Measurements from ENCODE around the gene TMEM108.
"Not testable (repeated sequence)": the region's sequence is repeated elsewhere in the genome, so short reads cannot be mapped to it uniquely, and the experiment has no call there.

Gene TMEM108

DNA sequence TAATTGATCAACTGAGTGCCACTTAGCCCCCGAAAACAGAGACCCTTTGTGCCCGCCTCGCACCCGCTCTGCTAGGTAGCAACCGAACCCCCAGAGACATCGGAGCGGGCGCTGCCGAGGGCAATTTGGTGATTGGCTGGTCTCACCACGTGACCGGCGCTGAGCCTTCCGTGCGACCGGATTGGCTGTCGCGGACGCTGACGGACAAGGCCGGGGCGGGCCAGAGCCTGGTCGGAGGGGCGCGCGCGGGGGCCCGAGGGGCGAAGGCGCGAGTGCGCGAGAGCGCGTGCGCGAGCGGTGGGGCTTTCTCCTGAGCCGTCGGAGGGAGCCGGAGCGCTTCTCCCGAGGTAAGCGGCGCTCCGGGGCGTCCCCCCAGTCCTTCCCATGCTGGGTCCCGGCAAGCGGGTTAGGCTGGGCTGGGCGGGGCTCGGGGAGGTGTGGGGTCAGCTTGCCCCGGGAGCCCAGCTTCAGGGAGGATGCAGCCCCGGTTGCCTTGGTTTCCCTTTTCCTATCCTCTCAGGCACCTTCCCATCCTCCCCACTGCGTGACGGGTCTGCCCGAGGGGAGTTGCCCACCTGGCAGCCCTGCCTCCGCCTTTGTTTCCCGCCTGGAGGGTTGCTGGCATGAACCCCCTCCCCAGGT lies at the start of gene TMEM108:
TSS of gene TMEM108 (plus strand) at position 303 of the 642 bp plus-strand sequence.
- DNase-seq (ENCODE audit: low read depth in 2 of 2, low spot score in 1 of 2), result no peak

DNA sequence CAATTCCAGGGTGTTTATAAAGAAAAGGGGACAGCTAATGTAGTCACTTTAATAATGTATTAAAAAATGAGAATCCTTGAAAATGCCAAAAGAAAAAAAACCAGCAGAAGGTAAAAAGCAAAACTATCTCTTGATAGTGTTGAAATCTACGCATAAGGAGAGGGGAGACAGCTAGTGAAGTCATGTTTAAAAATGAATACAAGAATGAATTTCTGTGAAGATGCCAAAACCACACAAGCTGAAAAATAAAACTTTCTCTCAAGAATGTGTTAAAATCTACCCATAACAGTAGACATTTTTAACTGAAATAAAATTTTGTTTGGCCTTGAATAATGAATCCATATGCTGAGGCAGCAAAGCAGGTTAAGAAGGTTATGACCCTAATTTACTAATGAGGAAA lies 42.2 kb upstream of the TMEM108 start:
- no peak for DNase-seq (ENCODE audit: low read depth in 2 of 2, low spot score in 1 of 2)

DNA sequence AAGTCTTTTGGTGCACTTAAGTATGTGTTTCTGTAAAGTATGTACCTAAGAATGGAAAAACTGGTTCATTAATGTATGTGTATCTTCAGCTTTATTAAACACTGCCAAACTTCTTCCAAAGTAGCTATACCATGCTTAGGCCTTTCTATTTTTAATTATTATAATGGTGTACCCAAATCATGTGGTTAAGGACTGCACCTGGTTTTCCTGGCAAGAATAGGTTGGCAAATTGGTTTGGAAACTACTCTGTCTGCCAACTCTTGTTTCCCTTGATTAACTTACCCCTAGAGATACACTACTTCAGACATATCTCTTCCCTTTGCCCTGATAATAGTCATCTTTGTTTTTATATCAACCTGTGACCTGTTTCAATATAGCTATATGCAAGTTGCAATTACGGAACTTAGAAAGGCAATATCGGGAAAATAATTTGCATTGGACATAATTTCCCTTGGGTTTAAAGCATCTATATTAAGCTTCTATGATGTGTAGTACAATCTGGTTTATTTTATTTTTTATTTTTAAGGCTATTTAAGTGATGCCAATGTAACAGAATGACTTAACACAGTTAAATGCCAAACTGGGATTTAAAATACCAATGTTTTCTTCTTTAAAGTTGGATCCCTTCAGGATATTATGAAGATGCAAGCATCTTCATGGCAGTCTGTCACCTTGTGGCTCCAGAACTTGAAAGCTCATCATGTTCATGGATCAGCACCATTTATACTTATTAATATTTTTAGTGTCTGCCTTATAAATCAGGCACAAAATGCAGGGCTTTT lies 40.6 kb upstream of the TMEM108 start:
- DNase-seq (ENCODE audit: low read depth in 2 of 2, low spot score in 1 of 2), result no peak

DNA sequence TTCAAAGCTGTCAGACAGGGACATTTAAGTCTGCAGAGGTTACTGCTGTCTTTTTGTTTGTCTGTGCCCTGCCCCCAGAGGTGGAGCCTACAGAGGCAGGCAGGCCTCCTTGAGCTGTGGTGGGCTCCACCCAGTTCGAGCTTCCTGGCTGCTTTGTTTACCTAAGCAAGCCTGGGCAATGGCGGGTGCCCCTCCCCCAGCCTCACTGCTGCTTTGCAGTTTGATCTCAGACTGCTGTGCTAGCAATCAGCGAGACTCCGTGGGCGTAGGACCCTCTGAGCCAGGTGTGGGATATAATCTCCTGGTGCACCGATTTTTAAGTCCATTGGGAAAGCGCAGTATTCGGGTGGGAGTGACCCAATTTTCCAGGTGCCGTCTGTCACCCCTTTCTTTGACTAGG lies 33.2 kb upstream of the TMEM108 start:
- DNase-seq (ENCODE audit: low read depth in 2 of 2, low spot score in 1 of 2), result not testable (repeated sequence)

DNA sequence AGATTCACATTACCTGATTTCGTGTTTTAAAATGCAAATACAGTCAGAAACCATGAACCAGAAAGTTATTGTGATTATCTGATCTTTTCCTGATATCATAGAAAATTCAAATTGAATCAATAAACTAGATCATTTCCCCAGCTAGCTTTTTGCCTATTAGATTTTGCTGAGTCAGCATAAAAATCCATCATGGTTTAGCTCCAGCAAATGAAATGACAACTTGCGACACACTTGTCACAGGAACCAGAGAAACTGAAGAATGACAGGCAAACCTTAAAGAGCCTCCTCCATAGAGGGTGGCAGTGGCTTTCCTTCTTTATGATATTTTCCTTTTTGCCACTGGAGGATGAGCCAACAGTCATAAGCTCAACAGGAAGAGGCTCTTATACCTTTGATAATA lies 30.6 kb upstream of the TMEM108 start:
- no peak for DNase-seq (ENCODE audit: low read depth in 2 of 2, low spot score in 1 of 2)

DNA sequence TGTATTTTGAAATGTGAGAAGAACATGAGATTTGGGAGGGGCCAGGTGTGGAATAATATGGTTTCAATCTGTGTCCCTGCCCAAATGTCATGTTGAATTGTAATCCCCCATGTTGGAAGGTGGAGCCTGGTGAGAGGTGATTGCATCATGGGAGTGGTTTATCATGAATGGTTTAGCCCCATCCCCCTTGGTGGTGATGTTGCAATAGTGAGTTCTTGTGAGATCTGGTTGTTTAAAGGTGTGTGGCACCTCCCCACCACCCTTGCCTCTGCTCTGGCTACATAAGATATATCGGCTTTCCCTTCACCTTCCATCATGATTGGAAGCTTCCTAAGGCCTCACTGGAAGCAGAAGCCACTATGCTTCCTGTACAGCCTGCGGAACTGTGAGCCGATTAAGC lies 23.9 kb upstream of the TMEM108 start:
- no peak for DNase-seq (ENCODE audit: low read depth in 2 of 2, low spot score in 1 of 2)

DNA sequence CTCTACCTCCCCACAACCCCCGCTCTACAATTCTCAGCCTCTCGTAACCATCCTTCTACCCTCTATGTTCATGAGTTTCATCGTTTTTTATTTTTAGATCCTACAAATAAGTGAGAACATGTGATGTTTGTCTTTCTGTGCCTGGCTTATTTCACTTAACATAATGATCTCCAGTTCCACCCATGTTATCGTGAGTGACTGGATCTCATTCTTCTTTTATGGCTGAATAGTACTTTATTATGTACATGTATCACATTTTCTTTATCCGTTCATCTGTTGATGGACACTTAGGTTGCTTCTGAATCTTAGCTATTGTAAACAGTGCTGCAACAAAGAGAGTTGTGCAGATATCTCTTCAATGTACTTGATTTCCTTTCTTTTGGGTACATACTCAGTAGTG lies 22.6 kb upstream of the TMEM108 start:
- not testable (repeated sequence) for DNase-seq (ENCODE audit: low read depth in 2 of 2, low spot score in 1 of 2)

DNA sequence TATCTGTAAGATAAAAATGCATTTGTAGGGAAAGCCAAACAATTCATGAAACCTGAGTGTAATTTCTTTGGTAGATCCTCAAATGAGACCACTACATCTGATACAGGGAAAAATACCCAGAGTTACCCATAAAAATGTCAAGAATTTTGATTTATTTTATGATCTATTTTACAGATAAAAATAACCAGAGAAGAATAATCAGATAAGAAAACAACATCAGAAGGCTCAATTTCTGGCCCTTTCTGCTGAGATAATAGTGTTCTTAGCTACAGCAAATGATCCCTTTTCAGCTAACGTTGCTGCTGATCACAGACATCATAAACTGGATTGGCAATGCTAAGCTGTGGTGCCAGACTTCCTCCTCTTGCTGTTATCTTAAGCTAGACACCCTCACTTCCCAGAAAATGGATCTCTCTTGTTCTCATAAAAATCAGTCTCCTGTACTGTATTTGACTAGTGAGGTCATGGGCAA lies 21.3 kb upstream of the TMEM108 start:
- DNase-seq (ENCODE audit: low read depth in 2 of 2, low spot score in 1 of 2), result no peak

DNA sequence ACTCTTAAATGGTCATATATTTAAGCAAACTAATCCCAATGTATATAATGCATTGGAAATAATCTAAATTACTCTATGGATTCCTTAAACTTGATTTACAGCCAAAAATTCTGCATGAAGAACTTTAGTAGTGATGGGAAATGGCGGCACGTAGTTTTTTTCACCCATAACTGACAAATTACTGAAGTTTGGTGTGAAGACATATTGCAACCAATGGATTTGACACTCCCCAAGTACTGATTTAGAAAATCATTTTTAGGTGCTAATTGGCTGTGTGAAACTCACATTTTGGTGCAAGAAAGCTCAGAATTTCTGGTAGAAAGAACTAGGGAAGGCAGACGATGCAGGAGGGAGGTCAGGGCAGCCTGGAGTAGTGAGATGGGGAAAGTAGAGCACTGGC lies 19.3 kb upstream of the TMEM108 start:
- DNase-seq (ENCODE audit: low read depth in 2 of 2, low spot score in 1 of 2), result no peak

DNA sequence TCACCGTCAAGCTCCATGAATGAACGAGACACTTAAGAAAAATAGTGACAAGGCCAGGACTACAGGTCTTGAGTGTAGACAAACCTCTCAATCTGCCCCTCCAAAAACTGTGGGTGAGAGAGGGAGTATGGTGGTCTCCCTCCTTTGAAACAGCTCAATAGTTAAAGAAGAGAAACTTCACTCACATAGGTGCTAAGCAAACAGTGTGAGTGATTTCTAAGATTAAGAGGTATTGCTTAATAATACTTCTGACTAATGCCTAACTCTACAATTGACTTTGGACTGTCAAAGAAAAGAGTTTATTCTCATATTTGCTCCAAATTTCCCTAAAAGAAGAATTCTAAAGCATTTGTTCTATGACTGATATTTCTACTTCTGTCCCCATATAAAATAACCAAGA lies 17.0 kb upstream of the TMEM108 start:
- DNase-seq (ENCODE audit: low read depth in 2 of 2, low spot score in 1 of 2), result no peak

DNA sequence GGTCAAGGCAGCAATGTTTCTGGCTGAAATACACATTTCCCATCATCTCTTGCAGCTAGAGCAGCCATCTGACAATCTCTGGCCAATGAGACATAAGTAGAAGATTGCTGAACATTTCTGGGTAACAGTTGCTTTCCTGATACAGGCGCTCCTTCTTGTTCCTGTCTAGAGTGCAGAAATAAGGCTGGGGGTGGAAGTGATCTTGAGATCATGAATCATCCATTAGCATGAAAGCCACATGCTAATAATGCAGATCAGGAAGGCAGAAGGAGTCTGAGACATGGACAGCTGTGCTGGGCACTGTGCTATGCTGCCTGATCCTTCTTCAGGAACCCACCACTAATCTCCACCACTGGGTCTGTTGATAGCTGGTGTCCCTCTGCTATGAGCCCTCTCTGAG lies 14.8 kb upstream of the TMEM108 start:
- no peak for DNase-seq (ENCODE audit: low read depth in 2 of 2, low spot score in 1 of 2)

DNA sequence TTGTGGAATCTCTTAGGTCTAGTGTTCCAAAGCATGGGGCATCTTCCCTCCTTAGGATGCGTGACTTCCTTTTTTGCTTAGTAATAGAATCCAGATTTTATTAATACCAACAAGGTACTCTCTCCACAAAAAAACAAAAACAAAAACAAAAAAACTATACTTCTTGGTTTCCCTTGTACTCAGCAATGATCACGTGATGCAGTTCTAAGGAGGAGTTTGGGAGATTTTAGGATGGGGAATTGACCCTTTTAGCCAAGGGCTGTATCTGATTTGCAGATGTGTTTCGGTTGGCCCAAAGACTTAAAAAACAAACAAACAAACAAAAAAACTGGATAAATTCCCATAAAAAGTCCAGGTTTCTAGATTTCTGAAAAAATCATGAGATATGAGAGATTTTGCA lies 12.6 kb upstream of the TMEM108 start:
- no peak for DNase-seq (ENCODE audit: low read depth in 2 of 2, low spot score in 1 of 2)

DNA sequence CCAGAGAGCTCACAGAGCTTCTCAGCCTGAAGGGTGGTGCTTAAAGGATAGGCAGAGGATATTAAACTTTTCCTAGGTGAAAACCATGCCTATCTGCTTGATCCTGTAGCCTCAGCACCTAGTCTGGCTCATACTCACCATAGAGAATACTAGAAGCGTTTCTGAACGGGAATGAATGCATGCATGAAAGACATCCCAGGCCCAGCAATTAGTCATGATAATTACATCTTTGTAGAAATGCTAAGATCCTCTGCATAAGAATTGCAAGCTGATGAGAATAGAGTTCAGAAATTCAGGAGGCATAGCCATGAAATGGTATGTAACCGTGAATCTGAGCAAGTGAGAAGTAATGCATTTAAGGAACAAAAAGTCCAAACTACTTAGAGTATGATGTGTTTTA lies 5.9 kb upstream of the TMEM108 start:
- no peak for DNase-seq (ENCODE audit: low read depth in 2 of 2, low spot score in 1 of 2)

DNA sequence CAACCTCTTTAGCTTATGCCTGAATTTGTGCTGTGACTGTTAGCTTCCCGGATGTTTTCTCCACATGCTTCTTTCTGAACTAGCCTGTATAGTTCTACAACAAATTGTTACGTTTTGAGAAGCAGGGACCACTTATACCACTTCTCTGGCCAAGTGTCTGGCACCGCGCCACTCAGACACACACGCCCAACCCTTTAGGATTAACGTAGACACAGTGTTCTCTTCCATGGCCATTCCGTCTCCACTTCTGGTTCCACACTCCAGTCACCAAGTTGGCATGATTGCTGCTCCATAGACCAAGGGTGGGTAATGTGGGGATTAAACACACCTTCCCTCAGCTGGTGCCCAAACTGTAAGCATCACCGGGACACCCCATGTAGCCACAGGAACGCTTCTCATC lies 755 bp upstream of the TMEM108 start:
- DNase-seq (ENCODE audit: low read depth in 2 of 2, low spot score in 1 of 2), result no peak

DNA sequence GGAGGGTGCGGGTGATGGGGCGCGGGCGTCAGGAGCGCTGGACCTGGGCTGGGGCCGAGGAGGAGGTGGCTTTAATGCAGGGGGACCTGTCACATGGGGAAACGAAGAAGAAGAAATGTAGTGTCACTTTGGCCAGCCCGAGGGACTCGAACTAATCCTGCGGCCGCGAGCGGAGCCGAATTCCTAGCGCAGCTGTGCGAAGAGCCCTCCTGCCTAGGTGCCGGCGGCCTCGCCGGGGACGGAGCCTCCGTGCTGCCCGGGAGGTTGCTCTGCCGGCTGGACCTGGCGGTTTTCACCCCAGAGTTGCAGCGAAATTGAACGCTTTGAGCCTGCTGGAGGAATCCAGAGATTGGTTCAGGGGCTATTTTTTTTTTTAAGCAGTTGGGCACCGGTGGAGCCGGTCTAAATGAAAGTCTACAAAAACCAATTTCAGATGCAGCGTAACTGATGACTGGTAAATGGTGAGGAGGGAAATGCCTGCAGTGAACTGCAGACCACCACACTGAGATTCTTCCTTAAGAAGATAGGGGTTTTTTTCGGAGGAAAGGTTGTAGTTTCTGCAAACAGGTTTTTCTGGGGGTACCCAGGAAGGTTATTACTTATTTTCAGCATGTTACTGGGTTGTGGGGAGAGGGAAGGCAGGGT lies 662 bp downstream of the TMEM108 start:
- no peak for DNase-seq (ENCODE audit: low read depth in 2 of 2, low spot score in 1 of 2)

DNA sequence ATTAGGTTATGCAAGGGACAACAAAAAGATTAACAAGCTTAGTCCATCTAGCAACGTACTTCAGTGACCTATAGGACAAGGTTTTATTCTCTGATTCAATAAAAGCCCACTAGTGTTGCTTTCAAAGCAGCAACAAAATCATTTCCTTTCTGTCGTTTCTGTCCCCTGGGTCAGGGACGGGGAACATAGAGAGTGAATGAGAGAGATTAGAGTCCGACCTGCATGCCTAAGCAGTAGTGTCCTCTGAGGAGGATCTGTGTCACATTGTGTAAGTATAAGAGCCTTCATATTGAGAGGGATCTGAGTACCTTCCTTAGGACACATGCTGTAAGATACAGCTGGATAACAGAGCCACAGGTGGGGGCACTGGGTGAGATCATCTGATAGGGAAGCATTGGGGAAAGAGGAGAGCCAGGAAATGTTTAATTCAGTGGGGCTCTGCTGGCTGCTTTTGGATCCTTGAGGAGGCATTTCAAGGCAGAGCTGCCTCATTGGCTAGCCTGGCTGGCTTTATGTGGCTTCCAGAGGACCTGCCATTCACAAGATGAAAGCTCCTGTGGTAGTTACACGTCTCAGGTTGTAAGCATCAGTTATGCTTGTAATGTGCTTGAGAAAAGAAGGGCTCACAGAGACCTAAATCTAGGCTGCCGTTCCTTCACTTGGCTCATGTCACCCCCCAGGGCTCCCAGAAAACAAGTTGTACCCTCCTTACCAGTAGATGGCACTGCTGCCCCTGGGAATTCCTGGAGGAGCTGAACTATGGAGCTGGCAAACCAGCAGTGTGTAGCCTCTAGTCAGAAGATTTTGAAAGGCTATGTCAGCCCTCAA lies 2.7 kb downstream of the TMEM108 start:
- no peak for DNase-seq (ENCODE audit: low read depth in 2 of 2, low spot score in 1 of 2)

DNA sequence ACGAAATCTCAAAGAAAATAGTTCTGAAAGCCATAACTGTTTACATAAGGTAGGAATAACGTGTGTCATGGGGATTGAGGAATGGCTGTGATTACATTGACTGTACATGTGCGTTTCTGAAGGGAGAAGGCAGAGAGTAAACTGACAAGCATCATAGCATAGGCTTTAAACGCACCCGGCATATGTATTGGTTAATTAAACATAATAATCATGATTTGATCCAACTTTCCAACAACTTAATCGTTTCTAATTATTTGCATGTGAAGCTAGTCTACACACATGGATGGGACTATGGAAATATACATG lies 3.3 kb downstream of the TMEM108 start:
- no peak for DNase-seq (ENCODE audit: low read depth in 2 of 2, low spot score in 1 of 2)

DNA sequence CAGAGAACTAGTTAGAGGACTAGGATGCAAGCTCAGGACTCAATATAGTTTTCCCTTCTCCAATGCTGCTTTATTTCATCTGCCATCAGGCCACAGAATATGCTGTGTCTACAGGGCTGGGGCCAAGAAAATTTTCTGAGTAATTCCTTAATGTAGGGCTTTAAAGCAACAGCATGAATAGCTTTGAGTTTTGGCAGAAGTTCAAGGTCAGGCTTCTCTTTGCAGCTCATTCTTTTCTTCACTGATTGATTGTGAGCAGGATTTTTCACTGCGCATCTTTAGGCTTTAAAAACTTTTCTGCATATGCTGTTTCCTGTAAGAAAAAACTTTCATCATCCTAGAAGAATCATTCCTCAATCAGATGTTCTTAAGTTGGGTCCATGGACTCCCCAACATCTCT lies 4.6 kb downstream of the TMEM108 start:
- DNase-seq (ENCODE audit: low read depth in 2 of 2, low spot score in 1 of 2), result no peak

DNA sequence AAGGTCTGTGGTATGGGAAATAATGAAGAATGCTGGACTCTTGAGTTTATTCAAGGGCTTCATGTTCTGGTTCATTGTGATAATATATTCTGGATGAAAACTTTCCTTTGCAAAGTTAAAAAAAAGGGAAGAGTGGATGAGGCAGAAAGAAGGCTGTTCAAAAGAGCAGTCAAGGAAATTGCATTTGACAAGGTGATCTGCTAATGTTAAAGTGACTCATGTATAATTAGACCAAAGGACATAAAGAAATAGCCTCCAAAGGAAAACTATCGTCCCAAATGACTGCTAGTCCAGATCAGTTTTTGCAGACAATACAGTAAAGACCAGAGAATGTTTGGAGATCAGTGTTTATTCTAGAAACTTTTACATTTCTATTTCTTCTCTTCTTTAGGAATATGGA lies 9.8 kb downstream of the TMEM108 start:
- DNase-seq (ENCODE audit: low read depth in 2 of 2, low spot score in 1 of 2), result no peak

DNA sequence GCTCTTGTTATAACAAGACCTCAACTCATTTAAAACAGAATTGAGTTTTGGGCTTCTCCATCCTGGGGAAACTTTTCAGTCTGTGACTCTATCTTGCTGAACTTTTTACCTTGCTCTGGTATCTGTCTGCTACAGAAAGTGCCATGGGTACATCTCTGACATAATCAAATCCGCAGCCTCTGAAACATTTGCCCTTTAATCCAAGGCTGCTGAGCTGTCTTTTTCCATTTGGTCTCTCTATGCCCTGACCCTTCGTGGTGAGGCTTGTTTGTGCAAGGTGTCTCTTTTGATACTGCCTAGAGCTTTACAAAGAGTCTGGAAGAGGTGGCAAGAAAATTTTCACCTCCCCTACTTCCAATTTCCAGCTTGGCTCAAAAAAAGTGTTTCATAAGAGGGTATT lies 11.3 kb downstream of the TMEM108 start:
- DNase-seq (ENCODE audit: low read depth in 2 of 2, low spot score in 1 of 2), result no peak

DNA sequence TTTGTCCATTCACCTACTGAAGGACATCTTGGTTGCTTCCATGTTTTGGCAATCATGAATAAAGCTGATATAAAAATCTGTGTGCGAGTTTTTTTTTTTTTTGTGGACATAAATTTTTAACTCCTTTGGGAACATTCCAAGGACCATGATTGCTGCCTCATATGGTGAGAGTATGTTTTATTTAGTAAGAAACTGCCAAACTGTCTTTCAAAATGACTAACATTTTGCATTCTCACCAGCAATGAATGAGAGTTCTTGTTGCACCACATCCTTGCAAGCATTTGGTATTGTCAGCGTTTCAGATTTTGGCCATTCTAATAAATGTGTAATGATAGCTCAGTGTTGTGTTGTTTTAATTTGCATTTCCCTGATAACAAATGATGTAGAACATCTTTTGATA lies 12.7 kb downstream of the TMEM108 start:
- DNase-seq (ENCODE audit: low read depth in 2 of 2, low spot score in 1 of 2), result no peak

DNA sequence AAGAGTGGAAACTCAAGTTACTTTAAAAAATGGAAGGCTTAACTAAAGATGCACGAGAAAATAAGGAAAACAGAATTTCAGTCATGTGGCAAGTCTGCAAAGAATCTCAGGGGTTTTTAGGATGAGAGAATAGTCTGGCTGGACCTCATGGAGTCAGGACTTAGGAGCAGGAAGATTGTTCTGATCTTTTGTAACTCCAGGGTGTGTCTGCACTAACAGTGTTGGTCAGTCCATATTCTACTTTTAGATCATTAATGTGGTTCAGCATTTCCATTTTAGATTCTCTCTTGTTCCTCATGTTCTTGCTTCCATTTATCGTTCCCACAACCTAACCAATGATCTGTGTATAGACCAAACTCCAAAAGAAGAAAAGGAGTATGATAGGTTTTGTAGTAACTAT lies 15.3 kb downstream of the TMEM108 start:
- no peak for DNase-seq (ENCODE audit: low read depth in 2 of 2, low spot score in 1 of 2)
